NCI-H774 (cell line): Measurements from ENCODE around the gene IL17F.
A peak's percentile ranks its signal among the peaks of the same experiment; 100 is the strongest.

Source experiments
- DNase-seq: peaks from one replicate; lab custom pipeline; 2025; lab: John Stamatoyannopoulos, UW

Gene IL17F

GRCh38 chr6:52244400-52244799 is at the start of gene IL17F:
Gene IL17F, minus strand, starts transcription at chr6:52244500. Its CDS starts 71 bp downstream, at chr6:52244429.
- DNase-seq: no peak

- DNase-seq: peak; percentile 13
Observed at GRCh38 chr6:52293067-52293466, 48.8 kb upstream of the IL17F start.

GRCh38 chr6:52288841-52289240 is 44.5 kb upstream of the IL17F start:
- no peak for DNase-seq

GRCh38 chr6:52288216-52288615 is 43.9 kb upstream of the IL17F start:
- no peak for DNase-seq

DNA sequence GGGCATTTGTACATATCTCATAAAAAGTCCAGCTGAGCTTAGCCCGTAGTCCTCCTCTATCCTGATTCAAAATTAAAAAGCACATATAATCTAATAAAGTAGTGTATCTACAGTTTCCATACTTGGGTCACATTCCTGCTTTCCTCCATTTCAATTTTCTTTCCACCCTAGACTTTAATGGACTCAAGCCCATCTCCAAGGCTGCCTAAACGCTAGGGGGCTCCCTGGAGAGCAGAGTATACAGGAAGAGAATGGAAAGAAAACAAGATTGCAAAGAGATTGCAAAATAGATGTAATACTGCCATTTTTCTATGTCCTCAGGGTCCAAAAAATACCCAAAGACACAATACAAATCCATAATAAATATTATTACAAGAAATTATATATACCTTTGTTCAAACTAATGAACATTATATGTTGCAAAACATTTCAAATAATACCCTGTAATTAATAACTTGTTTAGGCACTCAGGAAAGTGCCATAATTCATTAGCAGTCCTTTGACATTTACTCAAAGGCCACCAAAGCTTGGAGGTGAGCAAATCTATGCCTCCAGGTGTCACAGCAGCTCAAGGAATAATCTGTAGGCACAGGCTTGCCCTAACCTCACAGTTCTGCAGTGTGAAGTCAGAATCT is 42.6 kb upstream of the IL17F start:
- DNase-seq: peak; percentile 23

DNA sequence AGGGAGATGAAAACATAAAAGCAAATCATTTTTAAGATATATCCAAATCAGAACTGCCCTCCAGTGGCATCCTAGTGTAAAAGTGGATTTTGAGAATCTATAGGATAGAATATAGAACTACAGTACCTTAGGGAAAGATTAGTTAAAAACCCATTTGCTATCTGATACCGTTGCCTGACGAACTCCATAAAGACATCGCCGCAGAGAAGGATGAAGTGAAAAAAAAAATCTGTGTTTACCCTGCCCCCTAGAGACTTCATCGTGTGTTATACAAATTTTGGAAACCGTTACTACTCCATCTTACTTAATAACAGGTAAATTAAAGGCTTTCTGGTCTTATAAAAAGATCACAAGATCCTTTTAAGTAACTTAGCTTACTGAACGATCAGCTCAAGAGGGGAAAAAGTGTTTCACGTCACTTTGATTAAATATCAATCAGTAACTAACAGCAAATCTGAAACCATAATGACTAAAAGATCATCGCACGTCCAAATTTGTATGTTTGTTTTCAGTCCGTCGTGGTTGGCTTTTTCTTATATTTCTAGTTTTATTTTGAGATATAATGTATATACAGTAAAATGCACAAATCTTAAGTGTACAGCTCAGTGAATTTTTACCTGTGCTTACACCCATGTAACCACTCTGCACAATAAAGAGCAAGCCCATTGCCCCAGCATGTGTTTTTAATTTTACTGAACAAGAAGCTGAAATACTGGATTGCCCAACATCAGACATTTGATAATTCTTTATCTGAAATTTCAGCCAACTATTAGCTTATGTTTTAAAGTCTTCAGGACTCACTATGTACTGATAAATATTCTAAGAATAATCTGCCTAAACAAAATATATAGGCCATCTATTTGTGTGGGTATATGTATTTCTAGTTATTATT is 41.1 kb upstream of the IL17F start:
- DNase-seq: no peak

DNA sequence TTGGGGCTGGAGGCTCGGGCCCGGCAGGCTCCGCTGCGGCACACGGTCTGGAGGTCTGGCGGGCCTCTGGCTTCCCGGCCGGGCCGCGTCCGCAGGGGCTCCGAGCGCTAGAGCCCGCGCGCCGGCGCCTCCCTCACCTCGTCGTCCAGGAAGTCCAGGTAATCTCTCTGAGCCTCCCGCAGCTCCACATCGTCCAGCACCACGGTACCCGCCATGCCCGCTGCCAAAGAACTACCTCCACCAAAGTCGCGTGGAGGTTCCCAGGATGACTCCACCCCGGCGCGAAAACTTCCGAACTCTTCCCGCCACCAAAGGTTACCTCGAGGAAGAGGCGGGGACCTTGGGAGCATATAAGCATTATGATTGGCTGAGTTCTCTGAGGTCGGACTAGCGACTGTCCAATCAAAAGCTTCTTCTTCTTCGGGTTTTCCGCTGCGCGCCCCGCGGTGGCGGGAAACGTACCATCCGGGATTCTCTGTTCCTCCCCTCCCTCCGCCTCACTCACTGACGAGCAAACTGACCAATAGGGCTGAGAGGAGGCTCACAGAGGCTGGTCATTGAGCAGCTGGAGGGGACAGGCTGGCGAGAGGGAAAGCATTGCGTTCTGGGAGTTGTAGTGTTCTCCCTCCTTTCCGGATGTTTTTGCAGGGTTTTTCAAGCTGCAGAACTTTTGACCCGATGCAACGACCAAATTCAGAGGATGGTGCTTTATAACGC is 40.3 kb upstream of the IL17F start, which contains the start of gene MCM3:
Gene MCM3, minus strand, starts transcription at position 283 of the 717 bp plus-strand sequence. Its CDS starts 68 bp downstream, at position 215.
- DNase-seq: peak; percentile 99

- peak; percentile 47 for DNase-seq
Observed at GRCh38 chr6:52284131-52284459, 39.8 kb upstream of the IL17F start.

GRCh38 chr6:52283111-52283510 is 38.8 kb upstream of the IL17F start:
- DNase-seq: no peak

DNA sequence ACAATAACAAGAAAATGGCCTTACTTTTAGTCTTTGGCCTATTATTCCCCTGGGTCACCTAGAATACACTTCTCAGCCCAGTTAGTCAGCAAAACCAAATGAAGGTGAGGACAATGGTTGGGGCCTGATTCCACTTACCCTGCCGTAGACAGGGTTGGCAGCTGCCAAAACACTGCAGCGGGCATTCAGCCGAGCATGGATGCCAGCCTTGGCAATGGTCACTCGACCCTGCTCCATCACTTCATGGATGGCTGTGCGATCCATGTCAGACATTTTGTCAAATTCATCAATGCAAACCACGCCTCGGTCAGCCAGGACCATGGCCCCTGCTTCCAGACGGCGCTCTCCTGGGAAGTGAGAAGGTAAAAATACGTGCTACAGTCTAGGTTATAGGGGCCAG is 31.8 kb upstream of the IL17F start:
- no peak for DNase-seq

DNA sequence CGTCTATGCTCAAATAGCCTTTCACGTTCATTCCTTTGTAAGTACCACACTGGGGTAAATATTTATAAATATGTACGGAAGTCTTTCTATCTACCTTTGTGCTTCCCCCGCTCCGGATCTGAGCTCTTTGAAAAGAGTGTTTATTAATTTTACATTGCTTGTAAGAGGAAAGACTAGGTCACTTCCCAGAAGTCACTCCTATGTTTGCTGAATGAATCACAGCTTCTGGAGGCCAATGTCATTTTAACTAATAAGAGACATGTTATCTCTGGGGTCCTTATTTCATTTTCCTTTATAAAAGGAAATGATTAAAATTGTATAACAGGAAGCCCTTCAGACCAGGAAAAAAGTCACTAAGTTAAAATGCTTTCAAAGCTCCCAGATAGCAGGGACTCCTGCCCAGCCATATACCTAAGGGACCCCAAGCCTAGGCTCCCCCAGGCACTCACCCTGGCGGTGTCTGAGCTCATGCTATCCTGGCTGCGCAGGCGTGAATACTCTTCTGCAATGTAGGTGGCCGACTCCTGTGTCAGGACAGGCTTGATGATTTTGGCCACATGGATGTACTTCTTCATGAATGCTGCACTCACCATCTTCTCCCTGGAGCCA is 27.7 kb upstream of the IL17F start:
- no peak for DNase-seq

DNA sequence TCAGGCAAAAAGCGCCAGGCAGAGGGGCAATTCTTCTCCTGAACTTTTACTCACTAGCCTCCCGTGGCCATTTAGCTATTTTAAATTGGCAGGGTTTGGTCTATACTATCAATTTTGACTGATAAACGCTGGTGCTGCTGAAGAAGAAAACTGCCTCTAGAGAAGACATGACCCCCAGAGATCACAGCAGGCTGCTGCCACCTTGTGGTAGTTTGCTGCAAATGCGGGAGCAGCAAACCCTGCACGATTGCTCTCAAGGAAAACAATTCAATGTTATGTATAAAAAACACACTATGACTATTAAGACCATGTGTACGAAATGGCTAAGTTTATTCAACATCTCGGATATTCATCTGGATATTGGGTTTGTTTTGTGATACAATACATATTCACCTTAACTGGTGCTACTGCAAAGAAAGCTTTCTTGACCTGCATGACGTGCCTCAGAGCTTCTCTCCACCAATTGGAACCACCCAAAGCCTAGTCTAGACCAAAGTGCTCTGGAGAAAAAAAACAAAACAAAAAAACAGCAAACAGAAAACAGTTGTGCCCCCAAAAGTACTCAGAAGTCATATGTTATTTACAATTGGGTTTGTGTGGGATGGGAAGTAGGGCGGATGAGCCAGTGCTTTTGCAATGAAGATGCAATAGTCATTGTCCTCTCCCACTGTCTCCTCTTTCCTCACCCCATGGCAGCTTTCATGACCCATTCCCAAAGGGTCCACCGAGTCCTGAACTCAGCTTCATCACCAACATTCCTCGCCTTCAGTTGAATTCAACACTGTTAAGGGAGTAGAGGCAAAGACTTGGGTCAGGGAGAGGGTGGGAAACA is 19.6 kb upstream of the IL17F start:
- DNase-seq: peak; percentile 6

GRCh38 chr6:52262620-52263344 is 18.5 kb upstream of the IL17F start:
- no peak for DNase-seq

- DNase-seq: no peak
Observed at GRCh38 chr6:52261229-52261628, 16.9 kb upstream of the IL17F start.

DNA sequence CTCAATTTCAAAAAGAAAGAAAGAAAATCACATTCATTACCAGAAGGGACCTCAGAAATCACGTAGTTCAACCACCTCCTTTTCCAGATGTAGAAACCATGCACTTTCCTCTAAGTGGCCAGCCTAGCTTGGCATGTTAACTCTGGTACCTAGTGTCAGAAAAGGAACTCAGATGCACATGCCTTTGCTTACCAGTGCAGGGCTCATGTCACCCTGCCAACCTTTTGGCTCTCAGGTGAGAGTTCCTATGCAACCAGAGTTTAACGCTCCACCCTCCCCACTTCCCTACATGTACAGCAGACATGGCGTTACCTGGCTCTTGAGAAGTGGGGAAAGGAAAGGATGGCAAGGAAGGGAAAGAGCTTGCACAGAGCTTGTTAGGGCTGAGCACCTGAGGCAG is 16.3 kb upstream of the IL17F start:
- DNase-seq: no peak

- DNase-seq: no peak
Observed at GRCh38 chr6:52255434-52255833, 11.1 kb upstream of the IL17F start.

- DNase-seq: no peak
Observed at GRCh38 chr6:52254731-52255378, 10.6 kb upstream of the IL17F start.

DNA sequence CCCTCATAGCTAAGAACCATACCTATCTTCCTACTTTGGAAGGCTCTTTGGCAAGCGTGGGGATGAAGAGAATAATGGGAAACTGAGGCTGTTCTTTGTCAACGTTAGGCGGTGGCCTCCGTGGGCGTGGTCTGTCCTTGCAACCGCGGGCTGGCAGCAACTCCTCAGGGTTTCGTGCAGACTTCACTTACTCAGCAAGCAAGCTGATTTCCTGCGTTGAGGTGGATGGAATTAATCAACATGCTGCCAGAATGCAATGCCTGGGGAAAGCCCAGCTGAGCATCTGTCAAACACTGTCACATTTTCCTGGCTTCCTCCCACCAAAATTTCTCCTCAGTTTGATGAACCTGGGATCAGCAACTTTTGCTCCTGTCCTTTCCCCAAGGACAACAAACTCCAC is 9.2 kb upstream of the IL17F start:
- no peak for DNase-seq

DNA sequence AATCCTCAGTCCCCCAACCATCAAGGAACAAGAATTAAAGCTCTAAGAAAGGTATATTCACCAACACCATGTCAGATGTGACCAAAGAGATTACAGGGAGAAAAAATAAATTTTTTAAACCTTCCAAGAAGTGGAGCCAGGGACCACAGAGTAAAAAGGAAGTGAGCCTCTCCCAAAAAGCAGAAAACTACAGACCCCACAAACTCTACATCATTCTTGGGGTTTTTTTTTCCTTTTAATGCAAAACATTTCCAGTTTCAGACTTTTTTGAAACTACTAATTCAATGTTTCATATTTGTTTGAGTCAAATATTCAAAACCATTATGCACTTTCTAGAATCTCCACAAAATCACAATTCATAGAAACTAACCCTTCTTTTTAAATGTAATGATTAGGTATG is 6.8 kb upstream of the IL17F start:
- no peak for DNase-seq

GRCh38 chr6:52249078-52249477 is 4.8 kb upstream of the IL17F start:
- no peak for DNase-seq
